ENCODE data around the gene CLIC6.
"Not testable (repeated sequence)": the region's sequence is repeated elsewhere in the genome, so short reads cannot be mapped to it uniquely, and the experiment has no call there.

CLIC6 gene

GRCh38 chr21:34653522-34653921 is 15.3 kb upstream of the CLIC6 start:
- no peak for DNase-seq

GRCh38 chr21:34661848-34662247 is 6.9 kb upstream of the CLIC6 start:
- DNase-seq, result no peak

- DNase-seq, result no peak
Measured at GRCh38 chr21:34667761-34668160, 1.0 kb upstream of the CLIC6 start.

- DNase-seq, result no peak
Measured at GRCh38 chr21:34669149-34669879, 520 bp downstream of the CLIC6 start.

GRCh38 chr21:34669880-34670219 is 1.1 kb downstream of the CLIC6 start:
- DNase-seq, result not testable (repeated sequence)

- no peak for DNase-seq
Measured at GRCh38 chr21:34670220-34670961, 1.6 kb downstream of the CLIC6 start.

- no peak for DNase-seq
Measured at GRCh38 chr21:34670962-34671348, 2.2 kb downstream of the CLIC6 start.

GRCh38 chr21:34671462-34671861 is 2.7 kb downstream of the CLIC6 start:
- no peak for DNase-seq

- no peak for DNase-seq
Measured at GRCh38 chr21:34671891-34672290, 3.1 kb downstream of the CLIC6 start.

GRCh38 chr21:34673006-34673405 is 4.2 kb downstream of the CLIC6 start:
- DNase-seq, result no peak

GRCh38 chr21:34674468-34674867 is 5.7 kb downstream of the CLIC6 start:
- DNase-seq, result no peak

GRCh38 chr21:34675871-34676270 is 7.1 kb downstream of the CLIC6 start:
- DNase-seq, result no peak

GRCh38 chr21:34679051-34679450 is 10.3 kb downstream of the CLIC6 start:
- no peak for DNase-seq

- DNase-seq, result no peak
Measured at GRCh38 chr21:34684174-34684876, 15.5 kb downstream of the CLIC6 start.

GRCh38 chr21:34687065-34687464 is 18.3 kb downstream of the CLIC6 start:
- DNase-seq, result no peak

GRCh38 chr21:34687745-34688144 is 19.0 kb downstream of the CLIC6 start:
- DNase-seq, result no peak

GRCh38 chr21:34688145-34688544 is 19.4 kb downstream of the CLIC6 start:
- no peak for DNase-seq

GRCh38 chr21:34688715-34689114 is 19.9 kb downstream of the CLIC6 start:
- no peak for DNase-seq

- DNase-seq, result no peak
Measured at GRCh38 chr21:34690041-34690792, 21.4 kb downstream of the CLIC6 start.

GRCh38 chr21:34690793-34691175 is 22.0 kb downstream of the CLIC6 start:
- no peak for DNase-seq

GRCh38 chr21:34691390-34692032 is 22.7 kb downstream of the CLIC6 start:
- DNase-seq, result no peak

GRCh38 chr21:34692458-34693020 is 23.7 kb downstream of the CLIC6 start:
- no peak for DNase-seq
